ENCODE results near the gene CTNNA3.

Gene CTNNA3

DNA sequence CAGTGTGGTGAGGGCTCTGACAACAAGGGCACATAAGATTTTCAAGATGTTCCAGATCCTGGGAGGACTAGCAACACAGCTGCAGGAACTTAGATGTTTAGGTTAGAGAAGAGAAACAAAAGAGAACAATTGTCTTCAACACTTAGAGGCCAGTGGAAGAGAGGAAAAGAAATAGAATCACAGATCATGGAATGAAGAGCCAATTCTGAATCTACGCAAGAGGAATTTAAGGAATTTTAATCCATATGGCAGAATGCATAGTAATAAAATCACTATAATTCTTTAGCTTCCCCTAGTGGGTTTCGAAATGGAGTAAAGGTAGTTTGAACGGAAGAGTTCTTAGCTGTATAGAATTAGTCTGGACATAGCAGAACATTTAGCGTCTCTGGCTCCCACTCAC is 884.8 kb downstream of the CTNNA3 start:
- no peak for DNase-seq (ENCODE audit: low read depth)

DNA sequence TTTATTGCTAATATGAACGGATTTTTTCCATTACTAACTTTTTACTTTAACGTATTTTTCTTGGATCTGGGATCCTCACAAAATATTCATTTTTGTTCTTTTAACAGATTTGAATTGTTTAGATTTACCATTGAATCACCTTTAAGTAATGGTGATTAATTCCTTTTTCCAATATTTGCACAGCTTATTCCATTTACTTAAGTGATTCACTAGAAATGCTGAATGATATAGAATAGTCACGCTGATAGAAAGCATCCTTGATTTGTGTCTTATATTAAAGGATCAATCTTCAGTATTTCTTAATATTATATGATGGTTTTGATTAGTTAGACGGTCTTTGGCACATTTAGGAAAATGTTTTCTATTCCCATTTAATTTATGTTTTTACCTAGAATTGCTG is 886.6 kb downstream of the CTNNA3 start:
- DNase-seq (ENCODE audit: low read depth) = no peak

DNA sequence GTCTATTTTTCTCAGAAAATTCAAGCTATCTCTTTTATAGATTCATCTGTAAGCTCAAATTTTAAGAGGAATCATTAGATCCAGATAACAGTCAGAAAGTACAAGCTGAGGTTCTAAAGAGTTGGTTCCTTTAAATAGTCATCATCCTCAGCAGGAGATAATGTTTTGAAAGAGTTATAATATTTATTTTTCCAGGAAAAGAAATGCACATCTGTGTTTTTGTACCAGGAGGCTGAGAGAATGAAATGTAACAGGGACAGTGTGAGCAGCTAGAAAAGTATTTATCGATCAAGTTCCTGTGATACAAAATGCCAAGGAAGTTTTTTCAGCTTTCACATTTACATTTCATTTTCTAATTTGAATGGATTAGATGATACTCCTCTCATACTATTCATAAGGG is 890.4 kb downstream of the CTNNA3 start:
- no peak for DNase-seq (ENCODE audit: low read depth)

DNA sequence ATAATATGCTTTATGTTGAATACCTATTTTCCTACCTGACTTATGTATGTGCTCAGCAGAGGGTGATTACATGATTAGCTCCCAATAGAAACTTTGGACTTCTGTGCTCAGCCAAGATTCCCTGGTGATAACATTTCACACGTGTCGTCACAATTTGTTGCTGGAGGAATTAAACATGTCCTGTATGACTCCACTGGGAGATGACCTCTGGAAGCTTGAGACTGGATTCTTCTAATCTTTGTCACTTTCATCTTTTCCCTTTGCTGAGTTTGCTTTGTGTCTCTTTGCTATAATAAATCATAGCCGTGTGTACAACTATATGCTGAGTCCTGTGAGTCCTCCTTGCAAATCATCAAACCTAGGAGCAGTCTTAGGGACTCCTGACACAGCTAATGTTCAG is 891.0 kb downstream of the CTNNA3 start:
- DNase-seq (ENCODE audit: low read depth) = no peak

DNA sequence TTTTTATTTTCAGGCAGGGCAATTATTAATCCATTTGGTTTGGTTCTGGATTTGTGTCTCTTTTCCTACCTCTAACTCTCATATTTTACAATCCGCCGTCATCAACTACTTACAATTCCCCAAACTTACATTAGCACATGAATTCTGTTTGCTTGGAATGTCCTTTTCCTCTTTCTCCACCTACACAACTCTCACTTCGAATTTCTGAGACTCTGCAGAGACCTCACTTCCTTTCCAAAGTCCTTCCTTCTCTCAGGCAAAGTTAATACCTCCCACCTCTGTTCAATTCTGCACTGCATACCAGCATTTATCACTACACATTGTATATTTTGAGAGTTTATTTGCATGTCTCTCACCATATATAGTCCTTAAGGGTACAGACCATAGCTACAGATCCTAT is 892.8 kb downstream of the CTNNA3 start:
- DNase-seq (ENCODE audit: low read depth) = no peak

DNA sequence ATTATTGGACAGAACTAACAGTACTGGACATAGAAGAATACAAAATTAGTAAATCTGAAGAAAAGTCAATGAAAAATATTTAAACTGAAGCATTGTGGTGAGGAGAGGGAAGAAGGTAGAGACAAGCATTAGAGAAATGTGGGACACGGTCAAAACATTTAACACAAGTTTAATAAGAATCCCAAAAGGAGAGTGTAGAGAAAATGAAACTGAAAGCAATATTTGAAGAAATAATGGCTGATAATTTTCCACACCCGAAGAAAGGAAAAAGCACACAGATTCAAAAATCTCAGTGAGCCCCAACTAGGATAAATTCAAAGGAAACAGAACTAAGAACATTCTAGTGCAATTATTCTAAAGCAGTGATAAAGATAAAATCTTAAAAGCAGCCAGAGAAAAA is 896.5 kb downstream of the CTNNA3 start:
- DNase-seq (ENCODE audit: low read depth) = no peak

DNA sequence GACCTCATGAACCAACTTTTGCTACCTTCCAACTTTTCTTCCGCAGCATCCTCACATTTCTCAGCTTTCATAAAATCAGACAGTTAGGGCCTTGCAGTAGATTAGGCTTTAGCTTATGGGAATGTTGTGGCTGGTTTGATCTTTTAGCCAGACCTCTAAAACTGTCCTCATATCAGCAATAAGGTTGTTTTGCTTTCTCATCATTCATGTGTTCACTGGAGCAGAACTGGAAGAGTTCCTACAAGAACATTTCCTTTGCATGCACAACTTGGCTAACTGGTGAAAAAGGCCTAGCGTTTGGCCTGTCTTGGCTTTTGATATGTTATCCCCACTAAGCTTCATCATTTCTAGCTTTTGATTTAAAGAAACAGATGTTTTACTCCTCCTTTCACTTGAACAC is 900.1 kb downstream of the CTNNA3 start:
- DNase-seq (ENCODE audit: low read depth) = no peak

DNA sequence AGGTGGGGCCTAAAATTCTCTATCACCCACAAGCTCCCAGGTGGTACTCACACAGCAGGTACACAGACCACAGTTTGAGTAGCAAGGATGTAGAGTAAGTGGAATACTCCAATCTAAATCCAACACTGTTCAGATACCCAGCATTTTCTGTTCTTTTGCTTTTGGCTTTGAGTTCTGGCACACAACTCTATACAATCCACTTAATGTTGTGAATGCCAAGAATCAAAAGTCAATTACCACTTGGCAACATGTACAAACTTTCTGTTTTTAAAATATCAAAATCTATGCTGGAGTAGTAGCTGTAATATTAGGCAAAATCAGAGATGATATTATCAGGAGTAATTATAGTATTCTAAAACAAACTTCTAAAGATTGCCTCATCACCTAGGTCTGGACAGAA is 903.6 kb downstream of the CTNNA3 start:
- DNase-seq (ENCODE audit: low read depth) = no peak

DNA sequence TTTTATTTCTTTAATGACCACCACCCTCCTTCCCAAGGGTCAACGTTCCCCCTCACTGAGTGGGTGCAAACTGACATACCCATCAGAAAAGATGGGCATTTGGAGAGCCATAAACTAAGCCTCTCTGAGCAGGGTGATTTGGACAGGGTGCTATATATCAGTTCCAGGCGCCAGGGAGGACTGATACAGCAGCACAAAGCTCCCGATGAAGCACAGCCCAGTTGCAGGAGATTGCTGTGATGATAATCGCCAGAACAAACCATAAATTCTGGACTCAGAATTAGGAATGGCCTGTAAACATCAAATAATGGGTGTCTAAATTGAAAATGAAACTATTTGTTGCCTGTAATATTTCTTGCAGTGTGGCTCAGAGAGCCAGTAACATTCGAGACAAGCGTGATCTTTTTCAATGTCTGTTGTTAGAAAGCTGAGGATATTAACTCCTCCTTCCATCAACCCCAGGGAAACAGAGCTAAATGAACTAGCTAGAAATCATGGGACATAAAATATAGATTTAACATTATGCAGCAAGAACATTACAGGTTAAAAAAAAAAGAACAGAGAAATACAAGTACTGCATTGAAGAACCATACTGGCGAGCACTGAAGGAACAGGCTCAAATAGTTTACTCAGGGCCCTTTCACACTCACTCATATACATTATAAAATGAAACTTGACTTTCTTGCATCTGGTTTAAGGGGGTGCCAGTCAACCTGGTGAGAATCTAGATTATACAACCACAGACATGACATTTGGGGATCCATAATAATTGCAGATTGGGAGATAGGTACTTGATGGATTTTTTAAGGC is 907.6 kb downstream of the CTNNA3 start:
- DNase-seq (ENCODE audit: low read depth) = no peak

DNA sequence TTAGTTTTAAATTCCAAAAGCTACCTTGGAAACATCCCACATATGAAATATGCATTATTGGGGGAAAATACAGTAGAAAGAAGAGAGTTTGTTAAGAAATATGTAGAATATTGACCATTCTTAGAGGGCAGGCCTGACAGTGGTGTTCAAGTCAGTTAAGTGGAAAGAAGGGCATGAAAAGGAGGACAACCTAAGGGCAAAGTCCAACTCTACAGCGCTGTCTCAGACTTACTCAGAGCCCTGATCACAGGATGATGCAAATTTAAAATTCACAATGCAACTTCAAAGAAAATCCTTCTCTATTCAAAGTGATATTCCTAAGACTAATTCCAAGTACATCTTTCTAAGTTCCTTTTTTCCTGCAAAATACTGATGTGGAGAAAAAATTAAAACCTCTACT is 909.3 kb downstream of the CTNNA3 start:
- DNase-seq (ENCODE audit: low read depth) = no peak

DNA sequence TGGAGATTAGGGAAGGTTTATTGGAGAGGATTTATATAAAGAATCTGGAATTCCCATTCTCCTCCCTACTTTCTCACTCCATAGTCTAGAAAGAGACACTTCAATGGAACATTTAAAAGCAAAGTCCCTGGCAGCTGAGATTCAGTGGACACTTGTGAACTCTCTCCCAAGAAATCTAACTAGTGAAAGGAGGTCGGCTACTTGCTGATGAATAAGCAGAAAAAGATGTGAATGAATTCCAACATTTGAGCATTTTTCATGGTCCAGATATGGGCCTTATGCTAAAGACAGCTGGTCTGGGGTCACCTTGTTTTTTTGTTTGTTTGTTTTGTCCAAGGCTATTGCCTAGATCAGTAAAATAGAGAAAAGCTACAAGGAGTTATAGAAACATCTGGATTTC is 911.2 kb downstream of the CTNNA3 start:
- DNase-seq (ENCODE audit: low read depth) = no peak

DNA sequence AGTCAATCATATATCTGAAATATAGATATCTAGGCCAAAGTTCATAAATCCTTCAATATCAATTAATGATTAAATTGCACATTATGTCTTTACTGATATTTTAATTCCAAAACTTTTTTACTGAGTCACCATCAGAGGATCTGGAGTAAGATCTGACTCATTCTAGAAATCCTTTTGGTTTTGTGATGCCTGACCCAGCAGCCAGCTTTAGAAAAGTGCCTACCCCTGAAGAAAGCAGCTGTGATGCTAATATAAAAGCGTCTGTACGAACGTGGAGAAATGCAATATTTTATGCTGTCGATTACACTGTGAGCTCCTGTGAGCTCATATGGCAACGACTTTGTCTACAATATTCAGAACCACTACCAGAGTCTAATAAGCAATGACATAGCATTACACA is 912.7 kb downstream of the CTNNA3 start:
- no peak for DNase-seq (ENCODE audit: low read depth)

DNA sequence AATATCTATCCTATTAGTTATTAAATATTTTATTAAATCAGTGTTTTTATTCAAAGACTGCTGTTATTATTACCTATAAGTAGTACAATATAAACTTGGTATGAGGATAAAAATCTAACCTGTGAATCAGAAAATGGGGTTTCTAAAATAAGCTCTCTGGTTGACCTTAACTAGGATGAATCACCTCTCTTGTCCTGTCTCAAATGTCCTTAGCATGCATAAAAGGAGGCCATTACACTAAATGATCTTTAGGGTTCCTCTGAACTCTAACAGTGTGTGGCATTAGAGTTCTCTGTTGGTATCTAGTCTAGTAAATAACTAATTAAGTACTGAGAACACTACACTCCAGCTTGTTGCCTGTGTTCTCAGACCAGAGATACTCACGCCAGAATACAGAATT is 913.2 kb downstream of the CTNNA3 start:
- no peak for DNase-seq (ENCODE audit: low read depth)

DNA sequence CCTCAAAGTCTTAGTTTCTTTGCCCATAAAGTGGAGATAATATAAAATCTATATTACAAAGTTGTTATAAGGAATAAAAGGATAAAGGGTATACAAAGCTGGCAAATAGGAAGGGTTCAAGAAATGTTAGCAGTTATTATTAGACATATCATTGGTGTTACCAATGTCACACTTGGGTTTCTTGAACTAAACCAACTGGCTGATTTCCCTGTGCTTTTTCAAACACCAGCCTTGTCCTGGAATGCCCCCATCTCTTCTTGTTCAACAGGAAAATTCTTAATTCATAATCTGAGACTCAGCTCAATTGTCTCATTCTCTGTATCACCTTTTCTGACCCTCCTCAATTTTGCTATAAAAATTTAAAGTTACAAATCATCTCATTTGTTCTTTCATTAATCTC is 913.9 kb downstream of the CTNNA3 start:
- no peak for DNase-seq (ENCODE audit: low read depth)

DNA sequence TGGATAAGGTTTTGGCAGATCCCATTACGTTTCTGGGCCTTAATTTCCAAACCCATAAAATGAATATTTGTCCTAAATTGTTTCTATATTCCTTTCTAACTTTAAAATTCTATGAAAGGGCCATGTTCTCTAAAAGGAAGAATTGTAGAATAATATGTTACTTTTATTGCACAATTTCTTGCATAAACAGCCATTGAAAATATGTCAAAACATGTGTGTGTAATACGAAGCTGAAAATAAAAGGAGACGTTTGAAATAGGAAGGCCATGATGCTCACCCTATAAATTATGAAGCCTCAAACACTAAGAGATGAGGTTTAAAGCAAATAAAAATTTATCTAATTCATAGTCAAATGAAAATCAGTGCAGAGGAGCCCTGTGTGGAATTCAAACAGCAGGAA is 915.2 kb downstream of the CTNNA3 start:
- no peak for DNase-seq (ENCODE audit: low read depth)

DNA sequence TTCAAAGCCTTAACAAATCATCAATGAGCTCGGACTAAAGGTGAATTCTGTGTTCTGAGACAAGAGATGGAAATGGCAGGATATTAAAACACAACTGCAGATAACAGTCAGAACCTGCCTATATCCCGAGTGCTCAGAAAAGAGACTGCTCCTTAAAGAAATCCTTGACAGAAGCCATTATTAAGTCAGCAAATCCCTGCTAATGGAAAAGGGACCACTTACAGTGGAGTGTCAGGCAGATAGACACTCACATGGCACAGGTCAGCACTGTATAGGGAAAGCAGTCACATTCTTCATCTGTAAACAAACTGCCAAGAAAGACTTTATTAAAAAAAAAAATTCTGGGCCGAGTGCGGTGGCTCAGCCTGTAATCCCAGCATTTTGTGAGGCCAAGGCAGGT is 917.6 kb downstream of the CTNNA3 start:
- no peak for DNase-seq (ENCODE audit: low read depth)

DNA sequence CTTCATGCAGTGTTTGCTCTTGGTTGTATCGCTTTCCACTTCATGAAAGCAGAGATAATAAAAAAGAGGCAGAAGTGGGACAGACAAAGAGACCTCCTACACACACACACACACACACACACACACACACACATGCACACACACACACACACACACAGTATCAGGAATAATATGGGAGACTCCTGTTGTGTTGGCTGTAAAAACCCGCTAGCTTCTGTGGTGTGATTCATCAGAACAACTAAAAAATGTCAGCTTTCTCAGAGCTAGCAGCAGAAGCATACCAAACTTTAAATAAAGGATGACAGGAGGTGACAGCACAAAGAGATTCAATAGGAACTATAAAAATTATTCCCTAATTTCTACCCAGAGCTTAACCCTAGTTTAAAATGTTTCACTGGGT is 918.3 kb downstream of the CTNNA3 start:
- no peak for DNase-seq (ENCODE audit: low read depth)

DNA sequence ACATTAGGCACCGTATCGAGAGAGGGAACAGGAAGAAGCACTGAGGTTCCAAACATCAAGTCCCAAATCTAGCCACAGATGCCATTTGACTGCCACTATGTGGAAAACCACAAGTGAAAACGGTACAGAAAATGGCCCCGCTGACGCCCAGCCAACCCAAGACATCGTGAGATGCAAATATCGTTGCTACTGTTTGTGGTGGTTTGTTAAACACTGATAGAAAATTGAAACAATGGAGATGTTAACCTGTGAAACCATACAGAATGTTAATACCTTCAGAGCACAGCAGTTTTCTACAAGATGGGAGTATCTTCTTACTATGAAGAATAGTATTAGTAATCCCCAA is 922.5 kb downstream of the CTNNA3 start:
- DNase-seq (ENCODE audit: low read depth) = no peak

DNA sequence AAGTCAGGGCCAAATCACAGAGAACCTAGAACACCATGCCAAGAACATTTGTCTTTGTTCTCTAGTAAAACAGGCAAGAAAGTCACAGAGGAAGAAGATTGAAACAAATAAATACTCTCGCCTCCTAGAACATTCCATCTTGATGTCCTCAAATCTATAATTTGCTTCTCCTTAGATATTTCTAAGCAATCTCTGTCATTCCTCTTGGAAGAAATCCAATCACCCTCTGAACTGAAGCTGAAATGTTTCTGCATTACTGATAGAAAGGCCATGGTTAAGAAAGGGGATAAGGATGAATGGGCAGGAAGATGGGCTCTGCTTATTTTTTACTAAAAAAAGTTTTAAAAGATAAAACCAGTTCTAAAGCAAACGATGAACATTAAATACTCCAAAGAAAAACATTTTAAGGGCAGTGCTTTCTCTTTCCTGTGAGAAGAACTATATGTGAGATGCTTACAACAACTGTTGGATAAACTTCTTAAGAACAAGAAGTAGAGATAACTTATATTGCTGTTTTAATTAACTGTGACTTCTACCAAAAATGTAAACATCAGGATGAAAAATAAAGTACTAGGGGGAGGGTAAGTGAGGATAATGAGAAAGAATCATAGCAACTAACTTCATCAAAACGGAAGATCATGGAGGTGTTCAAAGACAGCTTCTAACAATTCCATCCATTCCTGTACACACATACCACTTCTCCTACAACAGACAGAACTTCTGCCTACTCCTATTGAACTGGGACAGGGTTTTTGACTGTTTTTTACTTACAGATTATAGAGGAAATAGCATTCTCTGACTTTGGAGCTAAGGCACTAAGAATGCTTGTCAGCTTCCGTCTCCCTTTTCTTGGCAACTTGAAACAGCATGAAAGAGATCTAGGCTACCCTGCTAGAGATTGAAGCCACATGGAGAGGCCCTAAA is 923.2 kb downstream of the CTNNA3 start:
- DNase-seq (ENCODE audit: low read depth) = no peak

DNA sequence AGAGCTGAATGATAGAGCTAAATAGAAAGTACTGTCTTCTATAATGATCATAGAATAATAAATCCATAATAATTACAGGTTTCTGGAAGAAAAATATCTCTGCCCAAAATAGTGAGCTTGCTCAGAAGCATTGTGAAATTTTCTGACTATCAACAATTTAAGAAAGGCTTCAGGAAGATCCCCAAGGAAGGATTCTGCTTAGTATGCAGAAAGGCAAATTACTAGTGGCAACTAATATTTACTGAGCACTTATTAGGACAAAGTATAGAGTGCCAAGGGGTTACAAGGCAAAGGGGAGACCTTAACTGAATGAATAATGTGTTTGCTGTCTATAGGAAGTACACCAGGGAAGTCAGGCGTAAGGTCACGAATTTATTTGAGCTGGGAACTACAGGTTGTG is 928.3 kb downstream of the CTNNA3 start:
- no peak for DNase-seq (ENCODE audit: low read depth)

DNA sequence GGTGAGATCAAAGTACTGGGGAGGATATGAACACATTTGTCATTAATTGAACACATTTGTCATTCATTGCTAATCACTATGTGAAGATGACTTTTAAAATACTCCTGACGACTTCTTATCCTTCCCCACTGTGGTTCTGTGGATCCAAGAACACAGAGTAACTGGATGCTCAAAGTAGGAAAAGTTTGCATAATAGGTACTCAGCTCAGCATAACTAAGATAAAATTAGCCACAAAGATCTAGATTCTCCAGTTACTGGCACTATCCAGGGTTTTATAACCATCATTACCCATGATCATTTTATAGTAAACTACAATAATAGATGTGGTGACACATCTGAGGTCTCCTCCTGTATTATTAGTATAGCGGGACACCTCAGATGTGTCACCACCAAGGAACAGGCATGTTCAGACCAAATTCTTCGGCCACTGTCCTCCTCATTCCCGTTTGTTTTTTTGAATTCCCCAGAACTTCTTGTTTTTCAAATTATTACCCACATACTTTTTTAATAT is 933.7 kb downstream of the CTNNA3 start:
- no peak for DNase-seq (ENCODE audit: low read depth)

DNA sequence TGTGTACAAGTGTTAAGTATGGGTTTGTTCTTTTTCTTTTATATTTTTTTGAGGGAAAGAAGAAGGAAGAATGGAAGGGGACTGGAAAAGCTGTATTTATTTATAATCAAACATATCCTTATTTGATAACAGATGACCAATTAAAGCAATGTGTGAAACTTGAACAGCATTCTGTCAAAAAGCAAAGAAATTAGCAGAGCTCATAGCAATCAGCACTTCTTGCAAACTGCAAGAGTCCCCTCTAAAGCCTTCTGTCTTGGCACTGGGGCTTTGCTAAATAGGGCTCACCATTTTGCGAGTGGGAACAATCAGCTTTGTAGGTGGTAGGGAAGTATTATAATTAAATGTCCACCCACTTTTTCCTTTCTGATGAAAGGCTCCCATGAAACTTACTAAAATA is 935.1 kb downstream of the CTNNA3 start:
- DNase-seq (ENCODE audit: low read depth) = no peak

DNA sequence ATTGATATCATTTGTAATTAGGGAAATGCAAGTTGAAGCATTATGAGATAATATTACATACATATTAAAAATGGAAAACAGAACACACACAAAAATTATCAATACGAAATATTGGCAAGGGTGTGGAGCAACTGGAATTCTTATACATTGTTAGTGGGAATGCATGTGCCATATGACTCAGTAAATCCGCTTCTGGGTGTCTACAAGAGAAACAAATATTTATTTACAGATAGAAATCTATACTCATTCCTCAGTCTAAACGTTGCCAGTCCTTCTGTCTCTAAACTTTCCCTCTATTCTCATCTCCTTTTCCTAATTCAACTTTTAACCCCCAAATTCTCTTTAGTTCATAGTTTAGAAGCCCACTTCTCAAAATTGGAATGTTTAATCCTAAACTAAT is 940.5 kb downstream of the CTNNA3 start:
- DNase-seq (ENCODE audit: low read depth) = no peak
